ENCODE results near the gene GNAI1.

The GNAI1 gene

GRCh38 chr7:80210400-80210799, 75.8 kb downstream of the GNAI1 start:
- Histone ChIP-seq H3K36me3 (replicated peaks; ENCODE audit: insufficient read depth, low read length) (no peaks in the 10 kb centered on the region; the same call in 1 of the 2 replicates), H3F3A (ENCODE audit: insufficient read depth, low read length) (no peaks in the 10 kb centered on the region; the same call in 1 of the 2 replicates), H4K20me1 (ENCODE audit: insufficient read depth, low read length) (peaks cover 14% of the 10 kb centered on the region), H3K9me3 (replicated peaks; ENCODE audit: insufficient read depth, low read length) (no peaks in the 10 kb centered on the region), H2AFZ (ENCODE audit: low read length) (no peak overlapping the region), H3K27ac (ENCODE audit: low read length) (no peak overlapping the region), H3K27me3 (replicated peaks; ENCODE audit: insufficient read depth, low read length) (peaks cover 42% of the 10 kb centered on the region), H3K79me2 (ENCODE audit: low read length) (no peaks in the 10 kb centered on the region), H3K9me2 (replicated peaks; ENCODE audit: insufficient read depth, low read length) (no peaks in the 10 kb centered on the region), H3K4me3 (ENCODE audit: low read length) (no peak overlapping the region), H3K9ac (ENCODE audit: low read length) (no peak overlapping the region), H3K4me2 (ENCODE audit: low read depth, low read length) (no peak overlapping the region), H3K4me1 (ENCODE audit: low read length) (peaks cover 19% of the 10 kb centered on the region)
- TF ChIP-seq EZH2phosphoT487 (IDR thresholded peaks at IDR 0.05; ENCODE audit: low read length): no peak
- TF ChIP-seq CTCF (IDR thresholded peaks at IDR 0.05; ENCODE audit: low read length): no peak
- TF ChIP-seq EZH2 (optimal IDR thresholded peaks at IDR 0.05; ENCODE audit: low read depth, low read length): no peak
- no peak for DNase-seq

DNA sequence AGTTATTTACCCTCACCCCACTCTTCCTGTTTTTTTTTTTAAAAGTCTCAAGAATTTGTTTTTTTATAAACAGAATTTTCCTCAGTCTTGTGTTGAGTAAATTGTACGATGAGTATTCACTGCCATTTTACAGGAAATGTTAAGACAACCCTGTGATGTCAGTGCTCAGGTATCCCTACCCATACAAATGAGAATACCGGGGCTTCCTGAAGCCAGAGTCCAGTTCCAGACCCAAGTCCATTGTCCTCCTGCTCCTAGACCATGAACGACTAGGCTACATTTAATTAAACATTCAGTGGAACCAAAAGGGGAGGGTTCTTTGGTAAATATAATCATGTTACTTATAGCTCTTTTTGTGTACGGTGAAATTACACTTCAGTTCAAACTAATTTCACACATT, 79.2 kb downstream of the GNAI1 start:
- Histone ChIP-seq H3K9me2 (replicated peaks; ENCODE audit: insufficient read depth, low read length) (no peaks in the 10 kb centered on the region), H3K79me2 (ENCODE audit: low read length) (no peaks in the 10 kb centered on the region), H4K20me1 (ENCODE audit: insufficient read depth, low read length) (peaks cover 4% of the 10 kb centered on the region; the same call in 1 of the 2 replicates), H3K9ac (ENCODE audit: low read length) (no peak overlapping the region), H3K27ac (ENCODE audit: low read length) (no peak overlapping the region), H3K4me3 (ENCODE audit: low read length) (no peak overlapping the region), H3K4me1 (ENCODE audit: low read length) (peaks cover 12% of the 10 kb centered on the region; the same call in 1 of the 2 replicates), H2AFZ (ENCODE audit: low read length) (no peak overlapping the region), H3K9me3 (replicated peaks; ENCODE audit: insufficient read depth, low read length) (no peaks in the 10 kb centered on the region), H3K27me3 (replicated peaks; ENCODE audit: insufficient read depth, low read length) (peaks cover 15% of the 10 kb centered on the region), H3K4me2 (ENCODE audit: low read depth, low read length) (no peak overlapping the region), H3F3A (ENCODE audit: insufficient read depth, low read length) (peaks cover 7% of the 10 kb centered on the region; the same call in 1 of the 2 replicates), H3K36me3 (replicated peaks; ENCODE audit: insufficient read depth, low read length) (no peaks in the 10 kb centered on the region; the same call in 1 of the 2 replicates)
- TF ChIP-seq CTCF (IDR thresholded peaks at IDR 0.05; ENCODE audit: low read length): no peak
- TF ChIP-seq EZH2phosphoT487 (IDR thresholded peaks at IDR 0.05; ENCODE audit: low read length): no peak
- TF ChIP-seq EZH2 (optimal IDR thresholded peaks at IDR 0.05; ENCODE audit: low read depth, low read length): no peak
- DNase-seq: no peak

GRCh38 chr7:80215734-80216133, 81.1 kb downstream of the GNAI1 start:
- Histone ChIP-seq H4K20me1 (ENCODE audit: insufficient read depth, low read length) (no peaks in the 10 kb centered on the region), H3K9me3 (replicated peaks; ENCODE audit: insufficient read depth, low read length) (no peaks in the 10 kb centered on the region), H2AFZ (ENCODE audit: low read length) (no peak overlapping the region), H3K4me1 (ENCODE audit: low read length) (peaks cover 12% of the 10 kb centered on the region; the same call in 1 of the 2 replicates), H3F3A (ENCODE audit: insufficient read depth, low read length) (peaks cover 7% of the 10 kb centered on the region; the same call in 1 of the 2 replicates), H3K27me3 (replicated peaks; ENCODE audit: insufficient read depth, low read length) (no peaks in the 10 kb centered on the region; the same call in 1 of the 2 replicates), H3K4me3 (ENCODE audit: low read length) (no peak overlapping the region), H3K4me2 (ENCODE audit: low read depth, low read length) (no peak overlapping the region), H3K79me2 (ENCODE audit: low read length) (no peaks in the 10 kb centered on the region), H3K27ac (ENCODE audit: low read length) (no peak overlapping the region), H3K9me2 (replicated peaks; ENCODE audit: insufficient read depth, low read length) (no peaks in the 10 kb centered on the region), H3K9ac (ENCODE audit: low read length) (no peak overlapping the region), H3K36me3 (replicated peaks; ENCODE audit: insufficient read depth, low read length) (no peaks in the 10 kb centered on the region; the same call in 1 of the 2 replicates)
- no peak for DNase-seq
- TF ChIP-seq EZH2 (optimal IDR thresholded peaks at IDR 0.05; ENCODE audit: low read depth, low read length) (no peak), CTCF (IDR thresholded peaks at IDR 0.05; ENCODE audit: low read length) (no peak), EZH2phosphoT487 (IDR thresholded peaks at IDR 0.05; ENCODE audit: low read length) (no peak)
